ENCODE data around the gene RYK.

DNA sequence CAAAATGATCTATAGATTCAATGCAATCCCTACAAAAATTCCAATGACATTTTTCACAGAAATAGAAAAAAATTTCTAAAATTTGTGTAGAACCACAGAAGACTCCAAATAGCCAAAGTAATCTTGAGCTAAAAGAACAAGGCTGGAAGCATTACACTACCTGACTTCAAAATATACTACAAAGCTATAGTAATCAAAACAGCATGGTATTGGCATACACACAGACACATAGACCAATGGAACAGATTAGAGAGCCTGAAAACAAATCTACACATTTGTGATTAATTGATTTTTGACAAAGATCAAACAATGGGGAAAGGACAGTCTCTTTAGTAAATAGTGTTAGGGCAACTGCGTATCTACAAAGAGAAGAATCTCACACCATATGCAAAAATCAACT lies 45.3 kb upstream of the RYK start:
- TF ChIP-seq, protein P1, sequence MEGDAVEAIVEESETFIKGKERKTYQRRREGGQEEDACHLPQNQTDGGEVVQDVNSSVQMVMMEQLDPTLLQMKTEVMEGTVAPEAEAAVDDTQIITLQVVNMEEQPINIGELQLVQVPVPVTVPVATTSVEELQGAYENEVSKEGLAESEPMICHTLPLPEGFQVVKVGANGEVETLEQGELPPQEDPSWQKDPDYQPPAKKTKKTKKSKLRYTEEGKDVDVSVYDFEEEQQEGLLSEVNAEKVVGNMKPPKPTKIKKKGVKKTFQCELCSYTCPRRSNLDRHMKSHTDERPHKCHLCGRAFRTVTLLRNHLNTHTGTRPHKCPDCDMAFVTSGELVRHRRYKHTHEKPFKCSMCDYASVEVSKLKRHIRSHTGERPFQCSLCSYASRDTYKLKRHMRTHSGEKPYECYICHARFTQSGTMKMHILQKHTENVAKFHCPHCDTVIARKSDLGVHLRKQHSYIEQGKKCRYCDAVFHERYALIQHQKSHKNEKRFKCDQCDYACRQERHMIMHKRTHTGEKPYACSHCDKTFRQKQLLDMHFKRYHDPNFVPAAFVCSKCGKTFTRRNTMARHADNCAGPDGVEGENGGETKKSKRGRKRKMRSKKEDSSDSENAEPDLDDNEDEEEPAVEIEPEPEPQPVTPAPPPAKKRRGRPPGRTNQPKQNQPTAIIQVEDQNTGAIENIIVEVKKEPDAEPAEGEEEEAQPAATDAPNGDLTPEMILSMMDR (conservative IDR thresholded peaks at IDR 0.05 in 1 of 2, IDR thresholded peaks at IDR 0.05 in 1 of 2; ENCODE audit: low read depth in 1 of 2, low read length in 2 of 2): no peak
- no peak for TF ChIP-seq EZH2 (IDR thresholded peaks at IDR 0.05; ENCODE audit: low read length, missing control alignments)
